ENCODE data around the gene PIGX.

PIGX gene

DNA sequence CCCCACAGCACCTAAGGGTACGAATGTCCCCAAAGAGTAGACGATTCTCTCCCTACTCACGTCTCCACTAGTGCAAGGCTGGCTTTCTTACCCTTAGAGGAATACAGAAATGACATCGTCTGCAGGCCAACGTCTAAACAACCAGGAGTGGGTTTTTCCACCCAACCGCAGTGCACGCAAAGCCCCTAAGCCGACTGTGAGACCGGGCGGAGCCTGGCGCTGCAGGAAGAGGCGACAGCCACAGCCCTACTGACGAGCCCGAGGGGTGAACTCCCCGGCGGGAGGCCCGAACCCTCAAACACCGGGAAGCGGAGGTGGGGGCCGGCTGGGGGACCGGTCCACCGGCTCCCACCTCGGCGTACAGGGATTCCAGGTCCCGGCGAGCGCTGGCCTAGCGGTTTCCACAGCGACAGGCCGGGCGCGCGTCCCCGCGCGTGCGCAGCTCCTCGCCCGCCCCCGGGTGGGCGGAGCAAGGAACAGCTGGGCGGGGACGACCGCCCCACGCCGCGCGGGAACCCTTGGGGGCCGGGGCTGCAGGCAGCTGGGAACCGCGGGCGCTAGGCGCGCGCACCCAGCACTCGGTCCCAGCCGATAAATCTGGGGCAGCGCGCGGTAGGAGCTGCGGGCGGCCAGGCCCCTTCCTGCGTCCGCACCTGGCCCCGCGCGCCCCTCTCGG lies at the start of gene PIGX, which contains the start of gene CEP19:
TSS of gene PIGX (plus strand) at position 540 of the 676 bp plus-strand sequence.
TSS of gene CEP19 (minus strand) at position 413 of the 676 bp plus-strand sequence. CDS start 3,593 bp downstream, outside the sequence.
- in situ Hi-C loops (cut with HindIII; ENCODE audit: low pct_ligation_motif_present, low sequenced_read_pairs), result no loop called here
- H3K27ac ChIP-seq, result peak within 1 kb of the TSS; percentile 74
- no peaks in the 10 kb centered on the region for H3K27me3 ChIP-seq (replicated peaks)
- TF ChIP-seq, protein P1, sequence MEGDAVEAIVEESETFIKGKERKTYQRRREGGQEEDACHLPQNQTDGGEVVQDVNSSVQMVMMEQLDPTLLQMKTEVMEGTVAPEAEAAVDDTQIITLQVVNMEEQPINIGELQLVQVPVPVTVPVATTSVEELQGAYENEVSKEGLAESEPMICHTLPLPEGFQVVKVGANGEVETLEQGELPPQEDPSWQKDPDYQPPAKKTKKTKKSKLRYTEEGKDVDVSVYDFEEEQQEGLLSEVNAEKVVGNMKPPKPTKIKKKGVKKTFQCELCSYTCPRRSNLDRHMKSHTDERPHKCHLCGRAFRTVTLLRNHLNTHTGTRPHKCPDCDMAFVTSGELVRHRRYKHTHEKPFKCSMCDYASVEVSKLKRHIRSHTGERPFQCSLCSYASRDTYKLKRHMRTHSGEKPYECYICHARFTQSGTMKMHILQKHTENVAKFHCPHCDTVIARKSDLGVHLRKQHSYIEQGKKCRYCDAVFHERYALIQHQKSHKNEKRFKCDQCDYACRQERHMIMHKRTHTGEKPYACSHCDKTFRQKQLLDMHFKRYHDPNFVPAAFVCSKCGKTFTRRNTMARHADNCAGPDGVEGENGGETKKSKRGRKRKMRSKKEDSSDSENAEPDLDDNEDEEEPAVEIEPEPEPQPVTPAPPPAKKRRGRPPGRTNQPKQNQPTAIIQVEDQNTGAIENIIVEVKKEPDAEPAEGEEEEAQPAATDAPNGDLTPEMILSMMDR (IDR thresholded peaks at IDR 0.05; ENCODE audit: low read depth, low read length, missing control alignments), result no peak
- H3K4me3 ChIP-seq (ENCODE audit: low read depth, low read length), result peak within 1 kb of the TSS; percentile 85
- DNase-seq, result peak; percentile 62
- no peaks in the 10 kb centered on the region for H3K36me3 ChIP-seq (replicated peaks)

DNA sequence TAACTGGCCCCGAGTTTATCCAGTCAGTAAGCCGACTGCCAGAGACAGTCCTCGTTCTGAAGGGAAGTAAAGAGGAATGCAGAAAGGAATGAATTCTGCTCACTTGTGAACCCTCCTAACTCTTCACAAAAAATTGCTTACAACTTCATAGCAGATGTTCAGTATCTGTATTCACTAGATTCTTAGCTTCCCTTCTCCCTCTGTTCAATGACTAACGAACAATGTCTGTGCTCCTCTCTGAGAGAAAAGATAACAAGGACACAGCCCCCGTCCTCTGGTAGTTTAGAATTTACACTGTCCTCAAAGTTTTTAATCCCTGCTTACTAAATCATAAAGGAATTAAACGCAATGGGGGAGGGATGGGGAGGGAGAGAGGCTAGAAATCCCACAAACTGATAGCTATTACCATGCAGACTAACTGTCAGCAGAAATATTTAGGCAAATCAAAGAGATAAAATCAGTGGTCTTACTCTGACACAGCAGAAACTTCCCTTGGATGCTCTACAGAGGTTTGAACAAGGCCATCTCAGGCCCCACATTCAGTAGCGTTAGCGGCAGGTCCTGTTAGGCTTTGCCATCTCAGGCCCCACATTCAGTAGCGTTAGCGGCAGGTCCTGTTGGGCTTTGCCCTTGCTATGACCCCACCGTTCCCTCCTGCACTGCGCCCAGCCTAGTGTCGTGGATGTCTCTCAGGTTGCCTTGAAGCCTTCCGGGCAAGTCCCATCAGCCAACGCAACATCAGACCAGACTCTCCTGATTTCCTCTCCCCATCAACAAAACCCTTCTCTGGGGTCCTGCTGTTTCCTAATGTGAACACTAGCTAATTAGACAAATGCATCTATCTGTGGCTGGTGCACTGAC lies 49.2 kb upstream of the PIGX start:
- in situ Hi-C loops (cut with HindIII; ENCODE audit: low pct_ligation_motif_present, low sequenced_read_pairs), result no loop called here
- no peak overlapping the region for H3K4me3 ChIP-seq (ENCODE audit: low read depth, low read length)
- H3K27me3 ChIP-seq (replicated peaks), result no peaks in the 10 kb centered on the region
- peak overlapping the region; percentile 17 for H3K27ac ChIP-seq
- TF ChIP-seq, protein P1 (IDR thresholded peaks at IDR 0.05; ENCODE audit: low read depth, low read length, missing control alignments), result no peak
- no peaks in the 10 kb centered on the region for H3K36me3 ChIP-seq (replicated peaks)
- peak; percentile 31 for DNase-seq

DNA sequence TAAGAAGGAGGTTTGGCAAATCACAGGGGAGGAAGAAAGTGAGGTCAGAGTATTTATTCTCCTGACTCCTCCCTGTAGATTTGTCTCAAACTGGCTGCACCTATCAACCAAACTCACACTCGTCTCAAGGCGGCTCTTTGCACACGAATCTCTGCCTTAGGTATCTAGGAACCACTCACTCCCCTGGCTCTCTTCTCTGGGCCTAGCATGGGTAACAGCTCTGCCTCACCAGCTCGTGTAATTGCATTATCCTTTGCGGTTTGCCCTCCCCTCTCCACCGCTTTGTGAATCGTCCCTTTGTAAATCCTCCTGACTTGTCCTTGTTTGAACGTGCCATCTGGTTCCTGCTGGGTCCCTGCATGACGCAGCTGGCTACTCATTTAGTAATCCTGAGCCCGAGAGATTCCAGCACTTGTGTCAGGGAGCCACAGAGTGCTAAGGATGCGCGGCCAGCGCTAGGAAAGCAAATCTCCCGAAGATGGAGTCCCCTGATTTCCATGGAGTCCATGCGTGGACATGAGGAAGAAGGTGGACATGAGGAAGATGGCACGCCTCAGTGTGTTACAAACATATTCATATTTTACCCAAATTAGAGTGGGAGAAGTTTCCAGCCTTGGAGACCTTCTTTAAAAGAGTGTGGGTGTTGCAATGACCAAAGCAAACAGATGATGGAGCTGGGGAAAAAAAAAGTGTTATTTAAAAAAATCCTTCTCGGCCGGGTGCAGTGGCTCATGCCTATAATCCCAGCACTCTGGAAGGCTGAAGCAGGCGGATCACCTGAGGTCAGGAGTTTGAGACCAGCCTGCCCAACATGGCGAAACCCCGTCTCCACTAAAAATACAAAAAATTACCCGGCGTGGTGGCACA lies 45.9 kb upstream of the PIGX start:
- TF ChIP-seq, protein P1 (IDR thresholded peaks at IDR 0.05; ENCODE audit: low read depth, low read length, missing control alignments), result no peak
- peak; percentile 50 for DNase-seq
- Histone ChIP-seq H3K27me3 (replicated peaks) (no peaks in the 10 kb centered on the region), H3K27ac (no peak overlapping the region), H3K36me3 (replicated peaks) (no peaks in the 10 kb centered on the region), H3K4me3 (ENCODE audit: low read depth, low read length) (no peak overlapping the region)
- in situ Hi-C loops (cut with HindIII; ENCODE audit: low pct_ligation_motif_present, low sequenced_read_pairs), result no loop called here

DNA sequence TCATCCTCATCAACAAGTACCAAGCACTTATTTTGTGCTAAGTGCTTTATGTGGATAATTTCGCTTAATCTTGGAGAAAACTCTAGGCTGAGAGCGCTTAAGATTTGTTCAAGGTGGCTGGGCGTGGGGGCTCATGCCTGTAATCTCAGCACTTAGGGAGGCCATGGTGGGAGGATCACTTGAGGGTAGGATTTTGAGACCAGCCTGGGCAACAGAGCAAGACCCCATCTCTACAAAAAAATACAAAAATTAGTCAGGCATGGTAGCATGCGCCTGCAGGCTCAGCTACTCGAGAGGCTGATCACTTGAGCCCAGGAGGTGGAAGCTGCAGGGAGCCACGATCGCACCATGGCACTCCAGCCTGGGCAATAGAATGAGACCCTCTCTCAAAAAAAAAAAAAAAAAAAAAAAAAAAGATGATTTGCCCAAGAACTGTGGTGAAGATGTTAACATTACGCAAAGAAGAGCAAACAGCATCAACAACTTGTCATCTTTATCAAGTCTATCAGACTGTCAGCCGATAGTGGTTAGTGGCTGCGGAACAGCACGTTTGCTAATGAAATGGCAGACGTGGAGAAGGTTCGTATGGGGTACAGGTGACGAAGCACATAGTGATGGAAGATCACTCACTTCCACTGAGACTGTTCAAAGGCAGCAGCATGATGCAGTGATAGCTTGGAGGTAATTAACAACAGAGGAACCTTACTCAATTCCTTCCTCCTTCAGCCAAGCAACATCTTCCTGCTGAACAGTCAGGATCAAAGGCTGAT lies 44.9 kb upstream of the PIGX start:
- in situ Hi-C loops (cut with HindIII; ENCODE audit: low pct_ligation_motif_present, low sequenced_read_pairs), result no loop called here

More for the DNA sequence above, 44.9 kb upstream of the PIGX start:
- Histone ChIP-seq H3K4me3 (ENCODE audit: low read depth, low read length) (no peak overlapping the region), H3K27me3 (replicated peaks) (no peaks in the 10 kb centered on the region), H3K27ac (no peak overlapping the region), H3K36me3 (replicated peaks) (no peaks in the 10 kb centered on the region)
- TF ChIP-seq, protein P1 (IDR thresholded peaks at IDR 0.05; ENCODE audit: low read depth, low read length, missing control alignments), result no peak
- no peak for DNase-seq

All from brain microvascular endothelial cell (primary cell).